ENCODE data around the gene C1RL.

DNA sequence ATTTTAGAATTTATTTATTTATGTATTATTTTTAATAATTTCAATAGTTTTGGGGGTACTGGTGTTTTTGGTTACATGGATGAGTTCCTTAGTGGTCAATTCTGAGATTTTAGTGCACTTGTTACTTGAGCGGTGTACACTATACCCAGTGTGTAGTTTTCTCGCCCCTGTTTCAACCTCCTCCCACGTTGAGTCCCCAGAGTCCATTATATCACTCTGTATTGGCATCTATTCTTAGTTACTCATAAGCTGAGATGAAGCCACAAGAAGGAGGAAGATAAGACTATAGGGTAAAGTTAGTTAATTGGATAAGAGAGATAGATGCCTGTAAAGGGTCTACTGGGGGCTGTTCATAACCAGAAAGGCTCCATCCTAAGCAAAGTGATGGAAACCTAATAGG lies 44.5 kb downstream of the C1RL start:
- TF ChIP-seq, protein P1, sequence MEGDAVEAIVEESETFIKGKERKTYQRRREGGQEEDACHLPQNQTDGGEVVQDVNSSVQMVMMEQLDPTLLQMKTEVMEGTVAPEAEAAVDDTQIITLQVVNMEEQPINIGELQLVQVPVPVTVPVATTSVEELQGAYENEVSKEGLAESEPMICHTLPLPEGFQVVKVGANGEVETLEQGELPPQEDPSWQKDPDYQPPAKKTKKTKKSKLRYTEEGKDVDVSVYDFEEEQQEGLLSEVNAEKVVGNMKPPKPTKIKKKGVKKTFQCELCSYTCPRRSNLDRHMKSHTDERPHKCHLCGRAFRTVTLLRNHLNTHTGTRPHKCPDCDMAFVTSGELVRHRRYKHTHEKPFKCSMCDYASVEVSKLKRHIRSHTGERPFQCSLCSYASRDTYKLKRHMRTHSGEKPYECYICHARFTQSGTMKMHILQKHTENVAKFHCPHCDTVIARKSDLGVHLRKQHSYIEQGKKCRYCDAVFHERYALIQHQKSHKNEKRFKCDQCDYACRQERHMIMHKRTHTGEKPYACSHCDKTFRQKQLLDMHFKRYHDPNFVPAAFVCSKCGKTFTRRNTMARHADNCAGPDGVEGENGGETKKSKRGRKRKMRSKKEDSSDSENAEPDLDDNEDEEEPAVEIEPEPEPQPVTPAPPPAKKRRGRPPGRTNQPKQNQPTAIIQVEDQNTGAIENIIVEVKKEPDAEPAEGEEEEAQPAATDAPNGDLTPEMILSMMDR (conservative IDR thresholded peaks at IDR 0.05; ENCODE audit: low read depth, low read length), result no peak
- no peak for TF ChIP-seq EZH2 (IDR thresholded peaks at IDR 0.05; ENCODE audit: borderline replicate concordance, low read depth, low read length, poor library complexity, severe bottlenecking)

All from A673 (cell line).